Measurements from ENCODE around the gene PLXNA4. TPM values are rescaled to one million over a fixed set of nuclear protein-coding genes. Genes with fewer than 3 reads are reported as not detected.

PLXNA4 gene
- total RNA-seq, 1 donor from 2014 or later: 0.21 TPM

DNA sequence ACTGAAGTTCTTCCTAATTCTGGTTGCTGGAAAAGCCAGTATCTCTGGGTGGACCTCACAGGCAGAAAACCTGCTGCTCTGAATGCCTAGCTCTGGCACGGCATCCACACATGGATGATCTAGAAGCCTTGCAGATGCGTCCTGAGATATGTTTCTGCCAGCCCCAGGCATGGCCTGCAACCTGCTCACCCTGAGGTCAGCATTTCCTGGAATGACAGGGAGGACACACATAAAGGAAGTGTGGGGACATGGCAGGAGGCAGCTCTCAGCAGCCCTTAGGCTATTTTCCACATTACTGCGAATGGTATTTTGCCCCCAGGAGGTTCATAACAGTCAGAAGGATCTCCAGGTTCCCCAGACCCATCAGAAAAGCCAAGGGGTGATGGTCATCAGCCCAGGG lies 23.2 kb downstream of the PLXNA4 start:
- H3K9me3 Mint-ChIP-seq: peaks cover 20% of the 10 kb centered on the region
- peaks cover 13% of the 10 kb centered on the region for H3K27me3 Mint-ChIP-seq (ENCODE audit: low read depth)
- peaks cover 10% of the 10 kb centered on the region for H3K4me1 Mint-ChIP-seq (ENCODE audit: low read depth)
- no peak overlapping the region for H3K4me3 Mint-ChIP-seq (ENCODE audit: low read depth)
- H3K36me3 Mint-ChIP-seq (ENCODE audit: low read depth): peaks cover 11% of the 10 kb centered on the region
- DNase-seq (ENCODE audit: low spot score): no peak
- H3K27ac Mint-ChIP-seq: no peak overlapping the region
- intact Hi-C loops (cut with micrococcal nuclease): no loop called here

DNA sequence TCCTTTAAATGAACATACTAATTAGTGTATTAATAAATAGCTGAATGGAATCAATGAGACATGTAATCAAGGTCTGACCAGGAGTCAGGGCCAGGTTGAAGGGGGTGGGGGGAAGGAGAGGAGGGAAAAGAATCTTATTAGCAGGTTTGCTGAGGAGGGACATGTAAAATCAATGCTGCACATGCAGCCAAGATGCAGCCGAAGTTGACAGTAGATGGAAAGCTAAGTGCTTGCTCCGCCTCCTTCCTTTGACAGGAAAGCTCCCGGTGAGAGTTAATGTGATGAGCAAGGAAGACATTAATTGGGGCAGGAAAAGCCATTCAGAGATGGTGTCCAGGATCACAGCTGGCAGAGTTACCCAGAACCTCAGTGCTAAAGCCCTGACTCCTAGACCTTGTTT lies 24.4 kb downstream of the PLXNA4 start:
- intact Hi-C loops (cut with micrococcal nuclease): no loop called here
- Mint-ChIP-seq H3K4me1 (ENCODE audit: low read depth) (peaks cover 3% of the 10 kb centered on the region), H3K36me3 (ENCODE audit: low read depth) (peaks cover 13% of the 10 kb centered on the region), H3K27ac (no peak overlapping the region), H3K9me3 (peaks cover 20% of the 10 kb centered on the region), H3K27me3 (ENCODE audit: low read depth) (peaks cover 13% of the 10 kb centered on the region), H3K4me3 (ENCODE audit: low read depth) (no peak overlapping the region)
- DNase-seq (ENCODE audit: low spot score): no peak

DNA sequence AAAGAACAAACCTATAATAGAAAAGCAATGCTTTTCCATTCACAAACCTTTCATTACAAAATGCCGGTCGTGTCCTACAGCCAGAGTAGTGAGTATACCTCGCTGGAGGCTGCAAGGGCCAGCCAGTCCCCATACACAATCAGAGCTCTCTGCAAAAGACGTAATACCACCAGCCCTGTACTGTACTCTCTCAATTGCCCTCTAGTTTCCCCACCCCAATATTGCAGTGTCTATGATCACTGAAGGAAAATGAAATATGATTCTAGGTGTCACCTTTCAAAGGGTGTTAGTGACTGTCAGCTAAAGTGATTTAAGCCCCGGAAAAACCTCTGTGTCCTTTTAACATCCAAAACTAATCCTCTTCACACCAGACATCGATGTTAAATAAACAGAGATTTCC lies 24.8 kb downstream of the PLXNA4 start:
- peaks cover 13% of the 10 kb centered on the region for H3K36me3 Mint-ChIP-seq (ENCODE audit: low read depth)
- intact Hi-C loops (cut with micrococcal nuclease): no loop called here
- H3K9me3 Mint-ChIP-seq: peaks cover 20% of the 10 kb centered on the region
- no peak for DNase-seq (ENCODE audit: low spot score)
- no peak overlapping the region for H3K27ac Mint-ChIP-seq
- peaks cover 11% of the 10 kb centered on the region for H3K27me3 Mint-ChIP-seq (ENCODE audit: low read depth)
- H3K4me1 Mint-ChIP-seq (ENCODE audit: low read depth): peaks cover 3% of the 10 kb centered on the region
- H3K4me3 Mint-ChIP-seq (ENCODE audit: low read depth): no peak overlapping the region

DNA sequence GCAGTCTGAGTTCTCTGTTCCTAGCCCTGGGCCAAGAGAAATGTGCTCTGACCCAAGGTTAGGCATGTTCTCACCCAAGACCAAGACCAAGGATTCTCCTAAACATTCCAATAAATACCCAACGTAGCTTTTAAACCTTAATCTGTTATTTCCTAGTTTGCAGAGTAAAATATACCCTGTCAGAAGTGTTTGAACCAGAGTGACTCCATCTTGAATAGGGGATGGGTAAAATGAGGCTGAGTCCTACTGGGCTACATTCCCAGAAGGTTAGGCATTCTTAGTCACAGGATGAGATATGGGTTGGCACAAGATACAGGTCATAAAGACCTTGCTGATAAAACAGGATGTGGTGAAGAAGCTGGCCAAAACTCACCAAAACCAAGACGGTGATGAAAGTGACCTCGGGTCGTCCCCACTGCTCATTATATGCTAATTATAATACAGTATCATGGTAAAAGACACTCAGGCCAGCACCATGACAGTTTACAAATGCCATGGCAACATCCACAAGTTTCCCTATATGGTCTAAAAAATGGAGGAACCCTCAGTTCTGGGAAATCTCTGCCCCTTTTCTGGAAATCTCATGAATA lies 27.7 kb downstream of the PLXNA4 start:
- H3K9me3 Mint-ChIP-seq: peaks cover 20% of the 10 kb centered on the region
- no peak for DNase-seq (ENCODE audit: low spot score)
- peaks cover 10% of the 10 kb centered on the region for H3K27me3 Mint-ChIP-seq (ENCODE audit: low read depth)
- intact Hi-C loops (cut with micrococcal nuclease): no loop called here
- H3K27ac Mint-ChIP-seq: no peak overlapping the region
- no peak overlapping the region for H3K4me3 Mint-ChIP-seq (ENCODE audit: low read depth)
- peaks cover 13% of the 10 kb centered on the region for H3K4me1 Mint-ChIP-seq (ENCODE audit: low read depth)
- peaks cover 13% of the 10 kb centered on the region for H3K36me3 Mint-ChIP-seq (ENCODE audit: low read depth)

DNA sequence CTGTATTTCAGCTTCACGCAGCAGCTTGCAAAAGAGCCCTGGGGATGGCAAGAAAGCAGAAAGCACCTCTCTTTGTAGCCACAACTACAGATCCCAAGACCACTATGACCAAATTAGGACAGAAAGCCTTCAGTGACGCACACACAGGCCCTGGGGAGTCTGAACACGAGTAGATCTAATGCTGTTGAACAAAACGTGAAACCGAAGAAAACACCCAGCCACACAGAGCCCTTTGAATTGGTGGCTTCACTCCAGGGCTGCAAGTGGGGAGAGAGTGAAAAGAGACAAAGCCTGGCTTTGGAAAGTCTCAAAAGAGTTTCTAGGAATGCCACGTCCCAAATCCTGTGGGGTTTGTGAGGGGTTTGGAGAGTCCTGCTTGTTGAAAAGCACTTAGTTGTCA lies 28.4 kb downstream of the PLXNA4 start:
- no peak for DNase-seq (ENCODE audit: low spot score)
- H3K27ac Mint-ChIP-seq: no peak overlapping the region
- H3K4me3 Mint-ChIP-seq (ENCODE audit: low read depth): no peak overlapping the region
- intact Hi-C loops (cut with micrococcal nuclease): no loop called here
- peaks cover 13% of the 10 kb centered on the region for H3K36me3 Mint-ChIP-seq (ENCODE audit: low read depth)
- H3K4me1 Mint-ChIP-seq (ENCODE audit: low read depth): peaks cover 14% of the 10 kb centered on the region
- H3K27me3 Mint-ChIP-seq (ENCODE audit: low read depth): peaks cover 12% of the 10 kb centered on the region
- peaks cover 20% of the 10 kb centered on the region for H3K9me3 Mint-ChIP-seq

DNA sequence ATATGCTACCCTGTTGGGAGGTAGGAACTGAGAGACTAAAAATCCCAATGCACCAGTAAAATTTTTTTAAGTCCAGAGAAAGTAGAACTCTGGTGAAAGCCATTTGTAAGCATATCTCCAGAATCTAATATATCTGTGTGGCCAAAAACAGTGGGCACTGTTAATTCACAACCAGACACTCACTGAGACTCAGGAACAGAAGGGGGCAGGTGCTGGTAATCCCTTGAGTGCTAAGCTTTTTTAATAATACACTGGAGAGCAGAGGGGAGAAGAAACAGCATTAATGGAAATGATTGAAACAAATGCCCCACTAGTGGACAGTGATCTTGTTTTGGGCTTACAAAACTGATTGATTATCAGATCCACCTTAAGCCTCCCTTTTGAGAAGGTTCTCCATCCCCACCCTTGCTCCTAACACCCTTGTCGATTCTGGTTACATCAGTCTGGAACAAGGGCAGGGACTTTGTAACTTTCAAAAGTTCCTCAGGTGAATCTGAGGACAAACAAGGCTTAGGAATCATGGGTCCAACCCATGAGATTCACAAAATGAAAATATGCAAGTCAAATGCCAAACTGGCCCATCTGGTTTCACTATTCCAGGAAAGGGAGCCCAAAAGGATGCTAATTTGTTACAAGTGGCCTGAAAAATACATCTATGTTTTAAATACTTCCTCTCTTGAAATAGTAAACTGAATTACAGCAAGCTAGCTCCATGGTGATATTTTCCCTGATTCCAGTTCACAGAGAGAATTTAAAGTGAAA lies 29.7 kb downstream of the PLXNA4 start:
- intact Hi-C loops (cut with micrococcal nuclease): no loop called here
- H3K27ac Mint-ChIP-seq: no peak overlapping the region
- no peak overlapping the region for H3K4me3 Mint-ChIP-seq (ENCODE audit: low read depth)
- peaks cover 14% of the 10 kb centered on the region for H3K9me3 Mint-ChIP-seq
- DNase-seq (ENCODE audit: low spot score): no peak
- peaks cover 18% of the 10 kb centered on the region for H3K27me3 Mint-ChIP-seq (ENCODE audit: low read depth)
- H3K36me3 Mint-ChIP-seq (ENCODE audit: low read depth): peaks cover 13% of the 10 kb centered on the region
- H3K4me1 Mint-ChIP-seq (ENCODE audit: low read depth): peaks cover 14% of the 10 kb centered on the region

DNA sequence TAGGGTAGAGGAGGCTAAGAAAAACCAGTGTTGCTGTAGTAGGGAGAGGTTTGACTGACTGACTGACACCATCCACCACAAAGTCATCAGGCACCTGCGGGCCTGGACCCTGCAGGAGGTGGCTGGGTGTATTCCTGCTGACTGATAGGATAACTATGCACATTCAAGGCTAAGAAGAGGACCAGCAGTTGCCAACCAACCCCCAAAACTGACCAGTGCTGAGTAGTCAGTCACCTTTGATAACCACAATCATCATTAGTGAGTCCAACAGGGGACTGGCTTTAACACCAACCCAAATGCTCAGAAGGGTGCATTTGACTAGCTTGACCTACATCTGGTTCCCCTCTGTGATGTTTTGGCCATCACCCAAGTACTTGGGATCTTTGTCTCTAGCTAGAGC lies 30.5 kb downstream of the PLXNA4 start:
- Mint-ChIP-seq H3K9me3 (peaks cover 6% of the 10 kb centered on the region), H3K4me3 (ENCODE audit: low read depth) (no peak overlapping the region), H3K4me1 (ENCODE audit: low read depth) (peaks cover 16% of the 10 kb centered on the region), H3K36me3 (ENCODE audit: low read depth) (peaks cover 5% of the 10 kb centered on the region), H3K27me3 (ENCODE audit: low read depth) (peaks cover 20% of the 10 kb centered on the region), H3K27ac (no peak overlapping the region)
- intact Hi-C loops (cut with micrococcal nuclease): no loop called here
- no peak for DNase-seq (ENCODE audit: low spot score)

DNA sequence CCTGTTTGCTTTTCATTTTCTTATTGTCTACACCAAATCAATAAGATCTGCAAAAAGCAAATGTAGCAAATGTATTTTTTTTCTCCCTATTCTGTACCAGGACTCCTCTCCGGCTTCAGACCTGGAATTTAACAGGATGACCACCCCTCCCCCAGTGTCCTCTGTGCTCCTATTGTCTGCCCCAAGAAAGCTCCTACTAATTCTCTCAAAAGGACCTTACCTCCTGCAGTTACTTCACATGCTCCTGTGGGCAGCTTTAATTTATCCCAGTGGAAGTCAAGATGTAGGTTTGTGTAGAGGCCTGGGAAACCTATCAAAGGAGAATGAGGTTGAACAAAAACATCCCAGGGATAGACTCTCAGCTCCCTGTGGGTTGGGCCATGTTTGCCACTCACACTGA lies 31.3 kb downstream of the PLXNA4 start:
- Mint-ChIP-seq H3K27ac (no peak overlapping the region), H3K4me3 (ENCODE audit: low read depth) (no peak overlapping the region), H3K36me3 (ENCODE audit: low read depth) (peaks cover 3% of the 10 kb centered on the region), H3K4me1 (ENCODE audit: low read depth) (peaks cover 16% of the 10 kb centered on the region), H3K9me3 (peaks cover 3% of the 10 kb centered on the region), H3K27me3 (ENCODE audit: low read depth) (peaks cover 18% of the 10 kb centered on the region)
- intact Hi-C loops (cut with micrococcal nuclease): no loop called here
- no peak for DNase-seq (ENCODE audit: low spot score)

DNA sequence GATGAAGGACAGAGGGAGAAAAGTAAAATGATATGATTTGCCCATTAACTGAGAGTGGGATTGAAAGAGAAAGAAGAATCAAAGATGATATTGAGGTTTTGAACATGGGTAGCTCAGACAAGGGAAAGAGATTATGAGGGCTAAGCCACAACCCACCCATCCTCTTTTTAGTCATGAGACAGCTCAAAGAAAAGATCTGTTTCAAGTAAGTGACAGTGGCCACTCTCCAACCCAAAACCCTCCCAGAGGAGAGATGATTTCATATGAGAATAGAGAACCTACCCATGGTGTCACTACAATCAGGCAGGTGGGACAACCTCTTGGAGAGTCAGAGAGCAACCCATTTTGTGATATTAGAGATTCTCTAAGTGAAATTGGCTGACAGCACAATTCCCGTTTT lies 32.2 kb downstream of the PLXNA4 start:
- intact Hi-C loops (cut with micrococcal nuclease): no loop called here
- Mint-ChIP-seq H3K4me1 (ENCODE audit: low read depth) (peaks cover 16% of the 10 kb centered on the region), H3K36me3 (ENCODE audit: low read depth) (peaks cover 3% of the 10 kb centered on the region), H3K27me3 (ENCODE audit: low read depth) (peaks cover 18% of the 10 kb centered on the region), H3K9me3 (no peaks in the 10 kb centered on the region), H3K4me3 (ENCODE audit: low read depth) (no peak overlapping the region), H3K27ac (no peak overlapping the region)
- DNase-seq (ENCODE audit: low spot score): no peak

DNA sequence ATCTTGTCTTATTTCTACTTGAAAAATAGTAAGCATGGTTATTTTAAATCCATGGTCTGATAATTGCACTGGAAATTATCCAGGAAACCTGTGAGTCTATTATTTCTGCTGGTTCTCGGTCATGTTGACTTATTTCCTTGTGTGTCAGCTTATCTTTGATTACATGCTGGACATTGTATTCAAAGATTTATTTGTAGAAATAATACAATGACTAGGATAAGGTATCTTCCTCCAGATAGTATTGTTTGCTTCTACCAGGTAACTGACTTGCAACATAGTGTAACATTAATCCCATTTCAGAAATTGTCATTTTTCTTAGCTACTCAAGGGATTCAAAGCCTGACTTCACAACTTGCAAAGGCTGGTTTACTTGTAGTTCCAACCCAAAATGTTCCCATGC lies 33.4 kb downstream of the PLXNA4 start:
- no peak overlapping the region for H3K4me3 Mint-ChIP-seq (ENCODE audit: low read depth)
- H3K27ac Mint-ChIP-seq: no peak overlapping the region
- no peak for DNase-seq (ENCODE audit: low spot score)
- H3K27me3 Mint-ChIP-seq (ENCODE audit: low read depth): peaks cover 18% of the 10 kb centered on the region
- no peaks in the 10 kb centered on the region for H3K9me3 Mint-ChIP-seq
- peaks cover 16% of the 10 kb centered on the region for H3K4me1 Mint-ChIP-seq (ENCODE audit: low read depth)
- peaks cover 3% of the 10 kb centered on the region for H3K36me3 Mint-ChIP-seq (ENCODE audit: low read depth)
- intact Hi-C loops (cut with micrococcal nuclease): no loop called here

DNA sequence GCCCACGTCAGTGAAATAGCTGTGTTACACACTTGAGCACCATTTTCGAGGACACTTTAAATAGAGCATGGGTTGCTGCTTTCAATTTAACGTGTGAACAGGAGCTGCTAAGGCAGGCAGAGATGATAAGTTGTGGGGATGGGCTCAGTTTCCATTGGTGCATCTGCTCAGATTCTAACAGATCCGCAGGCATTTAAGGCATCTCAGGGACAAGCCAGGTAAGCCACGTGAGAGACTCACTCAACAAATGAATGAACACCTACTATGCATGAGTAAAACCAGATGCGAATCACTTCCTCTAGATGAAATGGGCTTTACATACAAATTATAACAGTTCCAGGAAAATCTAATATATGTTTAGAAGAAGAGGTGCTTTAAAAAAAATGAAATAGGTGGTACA lies 34.6 kb downstream of the PLXNA4 start:
- H3K27ac Mint-ChIP-seq: no peak overlapping the region
- H3K4me3 Mint-ChIP-seq (ENCODE audit: low read depth): no peak overlapping the region
- intact Hi-C loops (cut with micrococcal nuclease): no loop called here
- H3K27me3 Mint-ChIP-seq (ENCODE audit: low read depth): peaks cover 18% of the 10 kb centered on the region
- peaks cover 21% of the 10 kb centered on the region for H3K4me1 Mint-ChIP-seq (ENCODE audit: low read depth)
- no peak for DNase-seq (ENCODE audit: low spot score)
- H3K36me3 Mint-ChIP-seq (ENCODE audit: low read depth): no peaks in the 10 kb centered on the region
- H3K9me3 Mint-ChIP-seq: no peaks in the 10 kb centered on the region

DNA sequence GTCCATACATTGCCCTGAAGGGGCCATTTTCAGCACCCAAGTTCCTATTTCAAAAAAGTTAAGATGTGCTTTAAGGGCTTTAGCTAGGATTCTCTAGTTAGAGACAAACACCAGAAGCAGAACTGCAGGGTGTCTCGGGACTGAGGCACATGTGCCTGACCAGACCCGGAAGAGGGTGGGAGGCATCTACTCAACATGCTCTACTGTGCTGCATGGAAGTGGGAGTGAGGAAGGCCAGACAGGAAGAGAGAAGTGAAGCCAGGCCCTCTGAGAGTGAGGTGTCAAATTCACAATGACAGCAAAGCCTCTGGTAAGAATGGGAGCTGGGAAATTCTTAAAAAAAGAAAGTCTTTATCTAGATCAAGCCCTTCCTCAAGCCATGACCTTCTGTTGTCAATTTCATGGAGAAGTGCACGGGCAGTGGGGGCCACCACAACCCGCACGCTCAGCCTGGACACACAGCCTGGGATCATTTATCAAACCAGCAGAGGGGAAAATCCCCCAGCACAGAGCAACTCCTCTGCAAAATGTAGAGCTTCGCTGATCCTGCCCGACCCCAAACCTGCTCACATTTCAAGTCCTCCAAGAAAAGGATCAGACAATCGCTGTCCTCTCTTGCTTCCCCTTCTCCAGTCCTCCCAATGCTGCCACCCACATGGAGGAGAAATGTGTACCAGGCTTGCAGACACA lies 38.7 kb downstream of the PLXNA4 start:
- Mint-ChIP-seq H3K27me3 (ENCODE audit: low read depth) (peaks cover 11% of the 10 kb centered on the region), H3K9me3 (no peaks in the 10 kb centered on the region), H3K36me3 (ENCODE audit: low read depth) (no peaks in the 10 kb centered on the region), H3K4me3 (ENCODE audit: low read depth) (no peak overlapping the region), H3K4me1 (ENCODE audit: low read depth) (peaks cover 7% of the 10 kb centered on the region), H3K27ac (no peak overlapping the region)
- intact Hi-C loops (cut with micrococcal nuclease): no loop called here
- DNase-seq (ENCODE audit: low spot score): no peak

Measured in activated T-helper 2 cell treated with anti-CD3 and anti-CD28 coated beads, Interferon-gamma antibody, Interleukin-2, Interleukin-4, amounts not matched to agents 10 μg/mL and 5 μg/mL and 100 μg/mL, durations not matched to agents 14 hours and 24 hours and 36 hours (primary cell).